T-helper 9 cell (primary cell): ENCODE results near the gene LIAS.
A peak's percentile ranks its signal among the peaks of the same experiment; 100 is the strongest.
"Not testable (repeated sequence)": the region's sequence is repeated elsewhere in the genome, so short reads cannot be mapped to it uniquely, and the experiment has no call there.

ENCODE experiments used
- DNase-seq: peaks from one replicate; pipeline ENCODE4 v3.0.0-alpha.2; 2020
- total RNA-seq, 2 donors: gene quantifications; one replicate each; lab custom pipeline; 2026; lab: John Stamatoyannopoulos, UW

Gene LIAS
- 12.3 to 14.2 reads per million in 2 donors for total RNA-seq

DNA sequence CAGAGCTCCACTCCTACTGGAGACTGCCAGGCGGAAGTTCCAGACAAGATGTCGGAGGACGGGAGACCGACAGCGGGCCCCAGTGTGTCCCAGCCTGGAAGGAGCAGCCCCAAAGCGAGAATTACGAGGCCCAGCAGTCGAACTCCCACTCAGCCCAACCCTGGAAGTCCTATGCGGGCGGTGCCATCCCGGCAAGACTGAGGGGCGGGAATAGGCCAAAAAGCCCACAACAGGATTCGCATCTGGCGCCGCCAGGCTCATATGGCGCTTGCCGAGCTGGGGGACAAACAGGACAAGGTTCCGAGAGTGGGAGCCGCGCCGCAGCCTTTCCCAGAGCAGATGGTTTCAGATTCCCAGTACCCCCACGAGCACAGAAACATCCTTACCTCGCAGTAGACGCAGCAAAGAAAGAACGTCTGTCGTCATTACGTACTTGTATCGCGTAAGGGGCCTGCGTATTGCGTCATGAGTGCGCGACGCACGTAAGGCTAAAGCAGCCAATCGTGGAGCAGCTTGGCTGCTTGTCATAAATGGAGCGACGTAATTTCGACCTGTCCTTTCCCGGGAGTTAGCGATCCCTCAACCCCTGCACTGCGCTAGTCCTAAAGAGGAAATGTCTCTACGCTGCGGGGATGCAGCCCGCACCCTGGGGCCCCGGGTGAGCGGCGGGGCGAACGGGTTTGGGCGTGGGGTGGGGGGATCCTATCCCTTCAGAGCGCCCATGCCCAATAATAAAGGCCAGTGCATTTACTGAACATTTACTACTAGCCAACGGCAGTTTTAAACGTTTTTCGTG is at the start of gene LIAS, which contains the start of gene RPL9:
Gene LIAS, plus strand, starts transcription at position 552 of the 796 bp plus-strand sequence. Its CDS starts 62 bp downstream, at position 614.
Gene RPL9, minus strand, starts transcription at position 418 of the 796 bp plus-strand sequence. CDS start 483 bp downstream, outside the sequence.
- peak; percentile 85 for DNase-seq

DNA sequence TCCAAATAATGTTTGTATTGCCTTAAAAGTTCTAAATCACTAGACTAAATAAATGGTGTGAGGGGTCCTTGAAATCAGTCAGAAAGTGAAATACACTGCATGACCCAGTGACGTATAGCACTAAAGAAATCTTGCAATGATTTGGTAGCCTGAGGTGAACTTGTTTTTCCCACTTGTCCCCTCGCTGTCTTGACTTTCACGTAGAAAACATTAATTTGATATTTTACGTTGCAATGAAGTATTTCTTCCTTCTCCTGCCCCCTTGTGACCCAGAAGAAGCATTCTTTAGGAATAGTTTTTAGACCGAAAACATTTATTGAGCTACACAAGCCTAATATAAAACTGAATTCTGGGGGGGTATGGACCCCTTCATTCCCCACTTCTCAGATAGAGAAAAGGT is 48.4 kb upstream of the LIAS start:
- DNase-seq = no peak

DNA sequence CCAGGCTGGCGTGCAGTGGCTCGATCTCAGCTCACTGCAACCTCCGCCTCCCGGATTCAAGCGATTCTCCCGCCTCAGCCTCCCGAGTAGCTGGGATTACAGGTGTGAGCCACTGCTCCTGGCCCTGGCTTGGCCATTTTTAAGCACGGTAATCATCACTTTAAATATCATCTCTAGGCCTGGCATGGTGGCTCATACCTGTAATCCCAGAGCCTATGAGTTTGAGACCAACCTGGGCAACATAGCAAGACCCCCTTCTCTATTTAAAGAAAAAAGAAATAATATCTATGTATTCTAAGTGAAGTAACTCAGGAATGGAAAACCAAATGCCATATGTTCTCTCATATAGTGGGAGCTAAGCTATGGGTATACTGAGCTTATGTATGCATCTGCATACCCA is 47.3 kb upstream of the LIAS start:
- DNase-seq = not testable (repeated sequence)

DNA sequence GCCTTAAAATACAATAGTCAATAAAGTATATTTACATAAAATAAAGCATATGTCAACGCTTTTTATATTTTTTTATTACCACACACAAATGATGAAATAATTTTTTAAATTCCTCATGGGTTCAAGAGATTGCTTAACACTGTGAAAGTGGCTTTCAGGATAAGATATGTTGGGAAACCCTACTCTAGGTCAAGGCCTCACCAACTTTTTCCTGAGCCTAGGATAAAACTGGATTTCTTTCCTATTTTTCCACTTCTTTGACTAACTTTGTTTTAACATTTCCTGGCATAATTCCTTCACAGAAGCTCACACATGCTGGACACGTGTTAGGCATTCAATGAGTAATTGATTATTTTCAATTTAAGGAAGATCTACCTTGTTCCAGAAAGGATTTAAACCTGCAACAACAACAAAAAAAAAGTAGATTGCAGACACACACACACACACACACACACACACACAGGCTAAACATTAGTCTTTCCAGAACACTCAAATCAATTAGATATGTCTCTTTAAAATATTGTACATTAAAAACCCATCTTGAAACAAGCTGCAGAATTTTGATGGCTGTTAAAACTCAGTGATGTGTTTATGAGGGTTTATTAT is 43.1 kb upstream of the LIAS start:
- DNase-seq = no peak

DNA sequence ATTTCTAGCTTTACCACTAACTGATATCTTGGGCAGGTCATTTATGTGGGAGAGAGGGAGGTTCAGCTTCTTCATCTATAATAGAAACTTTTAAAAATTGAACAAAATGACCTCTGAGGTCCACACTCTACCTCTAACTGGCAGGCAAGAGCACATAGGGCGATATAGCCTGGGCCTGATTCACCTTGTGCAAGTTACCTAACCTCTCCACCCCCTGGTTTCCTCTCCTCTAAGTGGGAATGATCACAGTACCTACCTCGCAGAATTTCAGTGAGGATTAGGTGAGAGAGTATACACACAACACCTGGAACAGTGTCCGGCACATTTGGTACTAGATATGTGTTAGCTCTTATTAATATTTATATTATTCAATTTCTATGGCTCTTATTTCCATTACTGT is 36.6 kb upstream of the LIAS start:
- DNase-seq = no peak

DNA sequence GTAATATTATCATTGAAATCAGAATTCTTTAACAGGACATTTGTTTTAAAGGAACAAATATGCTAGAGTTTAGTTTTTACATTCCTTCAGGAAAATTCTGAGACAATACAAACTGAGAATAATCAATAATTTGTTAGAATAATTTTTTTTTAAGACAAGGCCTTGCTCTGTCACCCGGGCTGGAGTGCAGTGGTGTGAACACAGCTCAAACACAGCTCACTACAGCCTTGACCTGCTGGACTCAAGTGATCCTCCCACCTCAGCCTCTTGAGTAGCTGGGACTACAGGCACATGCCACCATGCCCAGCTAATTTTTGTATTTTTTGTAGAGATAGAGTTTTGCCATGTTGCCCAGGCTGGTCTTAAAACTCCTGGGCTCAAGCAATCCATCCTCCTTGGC is 33.6 kb upstream of the LIAS start:
- DNase-seq = not testable (repeated sequence)

DNA sequence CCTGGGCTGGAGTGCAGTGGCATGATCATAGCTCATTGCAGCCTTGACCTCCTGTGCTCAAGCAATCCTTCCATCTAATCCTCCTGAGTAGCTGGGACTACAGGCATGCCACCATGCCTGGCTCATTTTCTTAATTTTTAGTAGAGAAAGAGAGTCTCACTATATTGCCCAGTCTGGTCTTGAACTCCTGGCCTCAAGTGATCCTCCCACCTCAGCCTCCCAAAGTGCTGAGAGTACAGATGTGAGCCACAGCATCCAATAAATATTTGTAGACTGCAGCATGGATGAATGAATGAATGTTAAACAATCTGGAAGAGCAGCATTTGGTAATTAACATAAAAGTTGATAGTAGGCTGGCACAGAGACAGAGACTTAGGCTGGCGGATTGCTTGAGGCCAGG is 32.1 kb upstream of the LIAS start:
- DNase-seq = no peak

DNA sequence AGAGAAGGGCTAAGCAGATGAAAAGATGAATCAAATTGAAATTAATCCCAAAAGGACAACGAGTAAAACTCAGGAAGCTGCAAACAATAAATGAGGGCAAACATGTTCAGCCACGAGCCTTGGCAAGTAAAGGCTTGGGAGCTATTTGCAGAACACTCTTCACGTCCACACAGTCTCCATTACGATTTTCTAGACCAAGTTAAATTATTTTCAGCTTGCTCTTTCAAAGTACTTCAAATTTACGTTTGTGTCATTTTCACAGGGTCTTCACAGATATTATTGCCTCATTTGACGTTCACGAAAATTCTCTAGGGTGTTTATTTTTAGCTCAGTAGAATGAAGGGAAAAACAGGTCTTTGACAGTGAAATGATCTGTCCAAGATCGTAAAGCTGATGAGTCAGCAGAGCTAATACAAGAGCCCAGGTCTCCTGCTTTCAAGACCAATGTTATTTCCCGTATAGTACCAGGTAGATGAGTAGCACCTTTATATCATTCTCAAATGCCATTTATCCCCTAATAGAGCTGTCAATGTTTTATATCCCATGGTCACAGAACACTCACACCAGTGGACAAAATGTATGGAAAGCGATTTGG is 31.2 kb upstream of the LIAS start:
- DNase-seq = no peak

DNA sequence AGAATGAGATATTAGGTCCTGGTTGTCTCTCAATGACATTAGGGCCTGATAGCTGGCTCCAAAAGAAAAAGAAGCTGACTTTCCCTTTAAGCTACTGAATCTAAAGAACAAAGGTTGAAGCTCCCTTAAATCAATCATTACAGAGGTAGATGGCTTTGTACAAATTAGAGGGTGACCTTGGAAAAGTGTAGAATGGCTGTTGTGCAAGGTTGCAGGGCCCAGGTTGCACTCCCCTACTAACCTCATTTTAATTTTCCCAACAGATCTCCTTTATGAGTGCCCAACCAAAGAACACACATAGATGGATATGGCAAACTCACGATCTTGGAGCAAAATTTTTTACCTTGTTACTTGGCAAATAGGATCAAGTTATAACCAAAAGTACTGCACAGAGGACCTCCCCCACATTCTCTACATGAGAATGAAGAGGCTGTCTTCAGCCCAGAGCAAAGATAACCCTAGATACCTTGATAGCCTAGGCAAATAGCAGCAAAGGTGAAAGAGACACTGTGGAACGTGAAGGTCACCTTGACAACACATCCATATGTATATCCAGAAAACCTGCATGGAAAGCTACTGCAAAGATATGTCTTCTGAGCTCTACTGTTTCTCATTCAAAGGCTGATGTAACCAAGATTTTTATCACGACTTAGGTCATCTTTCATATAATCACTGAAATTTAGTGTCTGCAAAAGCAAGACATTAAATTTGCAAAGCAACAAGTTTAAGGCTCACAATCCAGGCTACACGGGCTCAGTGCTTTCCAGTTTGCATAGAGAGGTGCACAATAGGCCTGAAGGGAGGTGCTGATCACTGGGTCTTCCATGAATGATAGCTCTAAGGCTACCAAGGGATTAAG is 29.2 kb upstream of the LIAS start:
- no peak for DNase-seq

DNA sequence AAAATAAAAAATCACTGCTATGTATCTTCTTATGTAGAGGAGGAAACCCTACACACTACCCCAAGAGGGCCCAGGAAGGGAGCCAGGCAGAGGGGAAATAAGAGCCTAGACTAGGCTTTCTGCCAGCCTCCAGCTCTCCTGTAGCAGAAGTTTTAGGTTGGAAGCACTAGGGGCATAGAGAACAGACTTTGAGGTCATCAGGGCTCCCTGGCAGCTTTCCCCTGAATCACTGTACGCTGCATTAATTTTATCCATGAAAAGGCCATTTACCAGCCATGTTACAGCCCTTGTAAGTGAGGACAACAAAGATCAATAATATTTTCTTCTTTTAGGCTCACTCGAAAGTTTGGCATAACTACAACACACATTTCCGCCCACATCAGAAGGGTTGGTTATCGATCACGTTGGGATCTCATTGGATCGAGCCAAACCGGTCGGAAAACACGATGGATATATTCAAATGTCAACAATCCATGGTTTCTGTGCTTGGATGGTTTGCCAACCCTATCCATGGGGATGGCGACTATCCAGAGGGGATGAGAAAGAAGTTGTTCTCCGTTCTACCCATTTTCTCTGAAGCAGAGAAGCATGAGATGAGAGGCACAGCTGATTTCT is 24.9 kb upstream of the LIAS start:
- no peak for DNase-seq

DNA sequence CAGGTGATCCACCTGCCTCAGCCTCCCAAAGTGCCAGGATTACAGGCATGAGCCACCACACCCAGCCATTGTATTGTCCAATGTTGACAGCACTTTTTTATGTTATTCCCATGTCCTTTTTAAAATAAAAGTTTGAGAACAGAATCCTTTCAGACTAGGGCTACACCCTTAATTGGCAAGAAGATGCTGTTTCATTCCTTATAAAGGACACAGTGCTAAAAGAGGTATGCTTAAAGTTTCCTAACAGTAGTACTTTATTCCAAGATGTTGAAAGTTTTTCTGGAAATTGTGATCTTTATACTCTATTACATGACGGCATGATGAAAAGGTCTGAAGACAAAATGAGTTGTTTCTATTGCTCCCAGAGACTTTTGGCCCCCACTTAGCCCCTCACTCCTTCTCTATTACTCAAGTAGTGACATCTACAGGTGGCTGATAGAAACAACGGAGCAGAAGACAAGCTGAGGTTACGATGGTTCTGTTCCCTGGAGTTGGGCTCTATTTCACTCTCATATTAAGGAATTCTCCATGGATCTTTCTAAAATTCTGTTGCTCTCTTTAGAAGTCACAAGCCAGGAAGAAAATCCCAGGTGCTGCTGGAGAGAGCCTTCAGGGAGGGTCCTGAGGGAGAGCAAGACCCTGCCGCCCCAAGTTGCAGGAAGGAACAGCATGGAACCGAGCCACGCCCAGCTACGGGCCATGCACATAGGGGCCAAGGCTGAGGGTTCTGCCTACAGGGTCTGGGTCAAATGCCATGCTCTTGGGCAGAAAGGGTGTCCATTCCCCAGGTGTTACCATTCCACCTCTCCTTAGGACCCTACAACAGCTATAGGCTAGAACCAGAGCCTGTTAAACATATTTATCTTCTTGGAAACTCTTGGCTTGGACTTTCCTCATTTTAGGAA is 22.9 kb upstream of the LIAS start:
- no peak for DNase-seq

DNA sequence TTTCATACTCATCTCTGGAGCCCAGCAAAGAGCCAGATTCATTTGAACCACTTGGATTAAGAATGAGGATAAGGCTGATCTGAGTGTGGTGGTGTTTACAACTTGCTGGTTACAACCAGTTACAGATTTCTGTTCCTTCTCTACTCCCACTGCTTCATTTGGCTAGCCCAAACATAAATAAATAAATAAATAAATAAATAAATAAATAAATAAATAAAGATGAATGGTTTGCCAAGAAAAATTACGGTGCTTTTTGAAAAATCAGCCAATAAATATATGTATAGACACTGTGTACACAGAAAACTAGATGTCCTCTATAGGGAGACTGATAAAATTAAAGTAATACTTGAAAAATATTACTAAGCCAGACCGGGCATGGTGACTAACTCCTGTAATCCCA is 17.3 kb upstream of the LIAS start:
- DNase-seq = no peak

DNA sequence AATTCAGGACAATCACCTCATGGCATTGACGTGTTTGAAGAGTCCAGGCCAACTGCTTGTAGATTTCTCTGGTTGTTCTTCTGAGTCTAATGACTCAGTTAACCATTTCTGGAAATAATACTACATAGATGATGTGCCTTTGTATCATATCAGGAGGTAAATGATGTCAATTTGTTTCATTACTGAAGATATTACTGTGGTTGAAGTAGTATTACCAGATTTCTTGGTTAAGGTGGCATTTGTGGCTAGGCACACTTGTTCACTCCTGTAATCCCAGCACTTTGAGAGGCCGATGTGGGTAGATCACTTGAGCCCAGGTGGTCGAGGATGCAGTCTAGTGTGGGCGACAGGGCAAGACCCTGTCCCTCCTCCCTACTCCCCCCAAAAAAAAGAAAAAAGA is 15.9 kb upstream of the LIAS start:
- DNase-seq = no peak

DNA sequence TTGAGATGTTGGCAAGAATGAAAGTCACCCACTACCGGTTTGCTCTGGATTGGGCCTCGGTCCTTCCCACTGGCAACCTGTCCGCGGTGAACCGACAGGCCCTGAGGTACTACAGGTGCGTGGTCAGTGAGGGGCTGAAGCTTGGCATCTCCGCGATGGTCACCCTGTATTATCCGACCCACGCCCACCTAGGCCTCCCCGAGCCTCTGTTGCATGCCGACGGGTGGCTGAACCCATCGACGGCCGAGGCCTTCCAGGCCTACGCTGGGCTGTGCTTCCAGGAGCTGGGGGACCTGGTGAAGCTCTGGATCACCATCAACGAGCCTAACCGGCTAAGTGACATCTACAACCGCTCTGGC is 12.4 kb upstream of the LIAS start:
- DNase-seq = no peak

DNA sequence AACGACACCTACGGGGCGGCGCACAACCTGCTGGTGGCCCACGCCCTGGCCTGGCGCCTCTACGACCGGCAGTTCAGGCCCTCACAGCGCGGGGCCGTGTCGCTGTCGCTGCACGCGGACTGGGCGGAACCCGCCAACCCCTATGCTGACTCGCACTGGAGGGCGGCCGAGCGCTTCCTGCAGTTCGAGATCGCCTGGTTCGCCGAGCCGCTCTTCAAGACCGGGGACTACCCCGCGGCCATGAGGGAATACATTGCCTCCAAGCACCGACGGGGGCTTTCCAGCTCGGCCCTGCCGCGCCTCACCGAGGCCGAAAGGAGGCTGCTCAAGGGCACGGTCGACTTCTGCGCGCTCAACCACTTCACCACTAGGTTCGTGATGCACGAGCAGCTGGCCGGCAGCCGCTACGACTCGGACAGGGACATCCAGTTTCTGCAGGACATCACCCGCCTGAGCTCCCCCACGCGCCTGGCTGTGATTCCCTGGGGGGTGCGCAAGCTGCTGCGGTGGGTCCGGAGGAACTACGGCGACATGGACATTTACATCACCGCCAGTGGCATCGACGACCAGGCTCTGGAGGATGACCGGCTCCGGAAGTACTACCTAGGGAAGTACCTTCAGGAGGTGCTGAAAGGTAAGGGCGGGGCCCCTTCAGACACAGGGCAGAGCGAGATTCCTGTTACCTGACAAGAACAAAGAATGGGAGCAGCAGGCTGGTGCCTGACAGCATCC is 11.8 kb upstream of the LIAS start:
- DNase-seq = peak; percentile 7

DNA sequence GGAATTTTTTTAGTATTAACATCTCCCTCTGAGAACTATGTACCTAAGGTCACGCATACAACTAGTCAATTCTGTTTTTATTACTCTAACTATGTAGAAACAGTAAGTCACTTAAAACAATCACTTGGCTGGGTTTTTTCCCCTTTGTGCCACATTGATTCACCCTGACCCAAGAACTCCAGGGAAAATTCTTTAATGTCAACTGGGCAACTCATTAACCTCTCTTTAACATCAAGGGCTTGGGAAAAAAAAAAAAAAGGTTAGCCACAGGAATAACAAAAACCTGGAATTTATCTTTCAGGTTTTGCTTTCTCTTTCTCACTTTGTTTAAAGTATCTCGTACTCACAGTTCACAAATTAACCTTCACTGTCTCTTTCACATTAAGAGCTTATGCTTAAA is 8.2 kb upstream of the LIAS start:
- DNase-seq = no peak

DNA sequence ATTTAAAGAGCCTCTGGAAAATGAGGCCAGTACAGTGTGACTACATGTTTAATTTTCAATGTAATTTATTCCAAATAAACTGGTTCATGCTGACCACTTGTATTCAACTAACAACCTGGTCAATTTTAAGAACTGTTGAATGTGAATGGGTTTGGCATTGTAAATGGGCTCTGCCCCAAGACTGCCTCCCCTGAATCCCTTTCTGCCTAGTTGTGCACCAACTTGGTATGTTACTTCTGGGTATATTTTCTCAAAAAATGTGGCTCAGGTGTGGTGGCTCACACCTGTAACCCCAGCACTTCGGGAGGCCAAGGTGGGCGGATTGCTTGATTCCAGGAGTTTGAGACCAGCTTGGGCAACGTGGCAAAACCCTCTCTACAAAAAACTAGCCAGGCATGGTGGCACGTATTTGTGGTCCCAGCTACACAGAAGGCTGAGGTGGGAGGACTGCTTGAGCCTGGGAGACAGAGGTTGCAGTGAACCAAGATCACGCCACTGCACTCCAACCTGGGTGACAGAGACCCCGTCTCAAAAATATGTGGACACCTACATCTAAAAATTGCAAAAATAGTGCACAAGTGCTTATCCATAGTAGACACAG is 7.3 kb upstream of the LIAS start:
- no peak for DNase-seq

DNA sequence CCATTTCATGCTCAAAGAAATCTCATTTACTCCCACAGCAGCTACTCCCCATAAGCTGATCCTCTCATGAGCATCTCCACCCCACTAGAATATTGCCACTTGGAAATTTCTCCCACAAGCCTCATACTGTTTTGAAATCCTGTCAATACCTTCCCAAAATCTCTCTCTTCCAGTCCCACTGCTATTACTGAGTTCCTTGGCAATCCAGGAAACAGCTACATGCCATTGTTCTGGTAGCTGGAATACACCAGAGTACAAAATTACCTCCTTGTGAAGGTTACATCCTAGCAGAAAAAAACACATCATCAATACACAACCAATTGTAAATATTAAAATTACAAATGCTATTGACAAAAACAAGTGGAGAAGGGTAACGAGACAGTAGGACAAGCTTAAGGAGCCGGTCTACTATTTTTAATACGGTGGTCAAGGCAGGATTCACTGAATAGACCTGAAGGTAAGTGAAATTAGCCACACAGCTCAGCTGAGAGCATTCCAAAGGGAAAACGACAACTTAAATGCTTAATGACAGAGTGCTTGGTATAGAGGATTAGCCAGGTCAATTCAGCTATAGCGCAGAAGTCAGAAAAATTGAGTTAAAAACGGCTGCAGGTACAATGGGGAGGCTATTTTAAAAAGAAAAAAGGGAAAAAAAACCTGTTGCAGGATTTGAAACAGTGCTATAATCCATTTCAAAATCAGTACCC is 6.5 kb upstream of the LIAS start:
- no peak for DNase-seq

DNA sequence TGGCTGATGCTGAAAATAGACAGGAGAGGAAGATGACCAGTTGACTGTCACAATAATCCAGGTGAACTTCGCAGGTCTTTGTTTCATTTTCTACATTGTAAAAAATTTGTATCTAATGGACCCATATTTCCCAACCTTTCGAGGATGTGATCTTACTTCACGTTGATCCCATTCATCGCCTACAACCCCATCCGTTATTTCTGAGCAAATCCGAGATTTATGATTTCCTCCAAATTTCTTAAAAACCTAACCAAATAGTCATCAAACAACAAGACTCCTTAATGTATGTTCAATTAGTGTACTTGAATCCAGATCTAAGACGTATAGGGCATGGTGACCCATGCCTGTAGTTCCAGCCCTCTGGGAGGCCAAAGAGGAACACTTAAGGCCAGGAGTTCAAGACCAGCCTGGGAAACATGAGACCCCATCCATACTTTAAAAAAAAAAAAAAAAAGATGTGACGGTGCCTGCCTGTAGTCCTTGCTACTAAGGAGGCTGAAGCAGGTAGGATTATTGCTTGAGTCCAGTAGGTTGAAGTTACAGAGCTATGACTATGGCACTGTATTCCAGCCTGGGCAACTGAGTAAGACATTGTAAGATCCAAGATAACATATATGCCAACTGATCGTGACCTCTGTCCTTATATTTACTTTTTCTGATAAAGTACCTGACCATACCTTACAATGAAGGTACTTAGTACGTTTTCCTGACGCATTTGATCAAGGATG is 5.8 kb upstream of the LIAS start:
- DNase-seq = no peak
